D341Med (cell line): Measurements from ENCODE around the gene ZXDC.
A peak's percentile ranks its signal among the peaks of the same experiment; 100 is the strongest.

Experiments used
- DNase-seq: peaks from one replicate; pipeline ENCODE4 v3.0.0; 2012; ENCODE audit warnings: low spot score

The ZXDC gene, protein sequence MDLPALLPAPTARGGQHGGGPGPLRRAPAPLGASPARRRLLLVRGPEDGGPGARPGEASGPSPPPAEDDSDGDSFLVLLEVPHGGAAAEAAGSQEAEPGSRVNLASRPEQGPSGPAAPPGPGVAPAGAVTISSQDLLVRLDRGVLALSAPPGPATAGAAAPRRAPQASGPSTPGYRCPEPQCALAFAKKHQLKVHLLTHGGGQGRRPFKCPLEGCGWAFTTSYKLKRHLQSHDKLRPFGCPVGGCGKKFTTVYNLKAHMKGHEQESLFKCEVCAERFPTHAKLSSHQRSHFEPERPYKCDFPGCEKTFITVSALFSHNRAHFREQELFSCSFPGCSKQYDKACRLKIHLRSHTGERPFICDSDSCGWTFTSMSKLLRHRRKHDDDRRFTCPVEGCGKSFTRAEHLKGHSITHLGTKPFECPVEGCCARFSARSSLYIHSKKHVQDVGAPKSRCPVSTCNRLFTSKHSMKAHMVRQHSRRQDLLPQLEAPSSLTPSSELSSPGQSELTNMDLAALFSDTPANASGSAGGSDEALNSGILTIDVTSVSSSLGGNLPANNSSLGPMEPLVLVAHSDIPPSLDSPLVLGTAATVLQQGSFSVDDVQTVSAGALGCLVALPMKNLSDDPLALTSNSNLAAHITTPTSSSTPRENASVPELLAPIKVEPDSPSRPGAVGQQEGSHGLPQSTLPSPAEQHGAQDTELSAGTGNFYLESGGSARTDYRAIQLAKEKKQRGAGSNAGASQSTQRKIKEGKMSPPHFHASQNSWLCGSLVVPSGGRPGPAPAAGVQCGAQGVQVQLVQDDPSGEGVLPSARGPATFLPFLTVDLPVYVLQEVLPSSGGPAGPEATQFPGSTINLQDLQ

GRCh38 chr3:126475413-126476114 is at the start of gene ZXDC:
Gene ZXDC, minus strand, starts transcription at chr3:126475891. Its CDS starts 26 bp downstream, at chr3:126475865.
- peak; percentile 100 for DNase-seq

- no peak for DNase-seq
Observed at GRCh38 chr3:126525091-126525852, 49.6 kb upstream of the ZXDC start.

DNA sequence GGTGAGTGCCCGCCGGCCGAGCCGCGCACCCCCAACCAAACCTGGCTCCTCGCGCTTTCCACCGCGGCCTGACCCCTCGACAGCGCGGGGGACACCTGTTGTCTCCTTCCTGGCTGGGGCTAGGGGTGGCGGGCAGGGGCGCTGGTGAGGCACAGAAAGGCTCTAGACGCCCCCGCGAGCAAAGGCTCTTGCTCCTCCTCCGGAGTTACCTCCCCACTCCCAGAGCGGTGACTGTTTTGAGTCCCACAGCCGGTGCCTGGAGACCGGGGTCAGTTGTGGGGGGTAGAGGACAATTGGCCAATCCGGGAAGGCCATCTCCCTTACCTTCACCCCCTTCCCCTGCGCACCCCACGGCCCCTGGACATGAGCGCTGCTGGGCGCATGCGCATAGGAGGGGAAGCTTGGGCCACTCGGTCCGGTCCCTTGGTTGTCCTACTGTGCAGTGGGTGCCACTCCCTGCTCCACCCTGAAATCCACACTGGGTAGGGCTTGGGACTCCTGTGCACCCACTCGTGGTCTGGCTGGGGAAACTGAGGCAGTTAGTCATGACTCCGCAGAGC is 48.8 kb upstream of the ZXDC start:
- no peak for DNase-seq

DNA sequence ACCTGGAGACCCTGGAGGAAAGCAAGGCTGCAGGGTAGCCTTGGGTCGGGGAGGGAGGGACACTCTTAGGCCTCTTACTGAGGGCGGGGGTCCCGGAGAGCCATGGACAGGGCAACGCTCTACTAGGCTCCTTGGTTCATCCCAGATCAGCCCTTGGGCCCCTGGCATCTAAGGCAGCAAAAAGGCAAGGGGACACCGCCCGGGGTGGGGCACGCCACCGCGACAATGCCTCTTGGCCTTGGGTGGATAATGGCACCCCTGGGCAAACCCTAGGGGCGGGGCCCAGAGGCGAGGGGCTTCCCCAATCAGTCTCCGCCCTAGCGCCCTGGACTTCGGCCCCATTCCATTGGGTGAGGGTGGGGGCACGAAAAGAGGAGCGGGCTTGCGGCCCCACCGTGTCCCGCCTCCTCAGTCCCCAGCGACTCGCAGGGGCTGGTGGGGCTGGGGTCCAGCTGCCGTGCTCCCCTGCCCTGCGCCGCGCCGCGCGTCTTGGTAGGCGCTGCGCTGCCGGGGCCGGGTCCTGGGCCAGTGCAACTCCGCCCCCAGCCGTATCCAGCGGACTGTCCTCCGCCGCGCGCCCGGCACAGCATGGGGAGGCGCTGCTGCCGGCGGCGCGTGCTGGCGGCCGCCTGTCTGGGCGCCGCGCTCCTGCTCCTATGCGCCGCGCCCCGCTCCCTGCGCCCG is 48.2 kb upstream of the ZXDC start, which contains the start of gene CHST13:
Gene CHST13 (plus strand): TSS at position 411 of the 684 bp plus-strand sequence. CDS start 178 bp downstream, at position 589.
- peak; percentile 74 for DNase-seq

- DNase-seq = peak; percentile 86
Observed at GRCh38 chr3:126522363-126522788, 46.7 kb upstream of the ZXDC start.

GRCh38 chr3:126521122-126521891 is 45.6 kb upstream of the ZXDC start:
- no peak for DNase-seq

DNA sequence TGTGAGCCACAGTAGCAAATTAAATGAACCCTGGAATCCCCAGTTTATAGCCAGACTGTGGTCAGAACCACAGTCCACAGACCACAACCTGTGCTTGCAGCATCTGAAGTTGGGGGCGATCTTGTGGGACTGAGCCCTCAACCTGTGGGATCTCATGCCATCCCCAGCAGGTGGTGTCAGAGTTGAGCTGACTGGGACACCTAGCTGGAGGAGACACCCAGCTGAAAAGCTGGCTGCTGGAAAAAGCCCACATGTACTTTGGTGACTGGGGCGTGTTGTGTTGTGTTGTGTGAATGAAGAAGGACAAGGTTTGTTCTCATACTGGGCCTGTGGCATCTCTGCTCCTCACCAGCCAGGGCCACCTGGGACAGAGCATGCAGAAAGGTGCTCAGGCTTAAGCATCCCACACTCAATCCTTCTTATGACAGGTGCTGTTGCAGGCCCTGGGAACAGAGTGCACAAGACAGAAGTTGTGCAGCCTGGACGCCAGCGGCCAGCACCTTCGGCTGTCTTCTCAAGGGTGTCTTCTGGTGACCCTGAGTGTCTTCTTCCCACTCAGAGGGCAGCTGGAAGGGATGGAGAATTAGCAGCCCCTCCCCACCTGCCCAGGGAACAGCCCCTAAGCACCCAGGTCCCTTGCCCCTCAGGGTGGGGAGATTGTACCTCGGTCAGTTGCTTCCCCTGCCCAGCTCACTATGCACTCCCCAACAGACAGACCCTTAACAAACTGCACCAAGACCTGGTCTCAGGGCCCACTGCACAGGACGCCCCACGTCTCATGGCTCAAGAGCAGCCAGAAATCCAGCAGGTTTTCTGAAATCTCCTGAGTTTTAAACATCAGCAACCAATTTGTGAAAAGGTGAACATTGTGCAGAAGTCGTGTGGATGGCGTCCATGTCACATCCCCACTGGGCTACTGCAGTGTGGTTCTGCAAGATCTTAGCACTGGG is 44.1 kb upstream of the ZXDC start:
- no peak for DNase-seq

DNA sequence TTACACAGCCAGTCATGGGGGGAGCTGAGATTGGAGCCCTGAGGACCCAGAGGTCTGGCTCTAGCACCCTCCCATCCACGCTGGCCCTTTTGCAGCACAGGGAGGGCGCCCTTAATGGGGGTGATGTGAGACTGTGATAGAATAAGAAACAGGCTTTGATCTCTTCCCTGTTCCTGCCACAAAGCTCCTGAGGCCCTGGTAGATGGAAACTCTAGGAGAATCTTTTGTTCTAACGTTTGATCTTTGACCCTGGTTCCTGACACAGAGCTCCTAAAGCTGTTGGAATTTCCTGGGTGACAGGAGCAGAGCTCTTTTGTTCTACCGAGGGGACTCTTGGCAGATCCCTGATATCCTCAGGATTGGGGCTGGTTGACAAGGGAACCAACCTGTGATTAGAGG is 43.1 kb upstream of the ZXDC start:
- DNase-seq = no peak

GRCh38 chr3:126517986-126518778 is 42.5 kb upstream of the ZXDC start:
- DNase-seq = no peak

GRCh38 chr3:126517291-126517951 is 41.7 kb upstream of the ZXDC start, which contains the start of gene UROC1:
Gene UROC1, minus strand, starts transcription at chr3:126517773. Its CDS starts 54 bp downstream, at chr3:126517719.
- DNase-seq = no peak

GRCh38 chr3:126516936-126517290 is 41.2 kb upstream of the ZXDC start:
- DNase-seq = no peak

- no peak for DNase-seq
Observed at GRCh38 chr3:126516152-126516935, 40.7 kb upstream of the ZXDC start.

DNA sequence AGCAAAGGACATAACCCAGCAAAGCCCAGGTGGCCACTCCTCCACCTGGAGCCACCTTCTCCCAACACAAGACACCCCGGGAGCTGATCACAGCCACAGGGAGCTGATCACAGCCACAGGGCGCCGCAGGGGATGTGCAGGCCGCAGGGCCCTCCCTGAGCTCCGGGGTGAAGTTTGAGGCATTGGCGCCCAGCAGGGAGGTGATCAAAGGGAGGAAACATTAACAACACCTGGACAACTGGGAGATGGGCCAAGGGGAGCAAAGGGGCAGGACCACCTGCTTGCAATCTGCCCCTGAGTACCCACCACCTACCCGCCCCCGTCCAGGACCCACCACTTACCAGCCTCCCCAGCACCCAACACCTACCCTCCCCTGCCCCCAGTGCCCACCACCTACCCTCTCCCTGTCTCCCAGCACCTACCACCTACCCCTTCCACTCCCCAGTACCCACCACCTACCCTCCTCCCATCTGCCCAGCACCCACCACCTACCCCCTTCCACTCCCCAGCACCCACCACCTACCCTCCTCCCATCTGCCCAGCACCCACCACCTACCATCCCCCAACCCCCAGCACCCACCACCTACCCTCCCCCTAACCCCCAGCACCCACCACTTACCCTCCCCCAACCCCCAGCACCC is 39.5 kb upstream of the ZXDC start:
- no peak for DNase-seq

DNA sequence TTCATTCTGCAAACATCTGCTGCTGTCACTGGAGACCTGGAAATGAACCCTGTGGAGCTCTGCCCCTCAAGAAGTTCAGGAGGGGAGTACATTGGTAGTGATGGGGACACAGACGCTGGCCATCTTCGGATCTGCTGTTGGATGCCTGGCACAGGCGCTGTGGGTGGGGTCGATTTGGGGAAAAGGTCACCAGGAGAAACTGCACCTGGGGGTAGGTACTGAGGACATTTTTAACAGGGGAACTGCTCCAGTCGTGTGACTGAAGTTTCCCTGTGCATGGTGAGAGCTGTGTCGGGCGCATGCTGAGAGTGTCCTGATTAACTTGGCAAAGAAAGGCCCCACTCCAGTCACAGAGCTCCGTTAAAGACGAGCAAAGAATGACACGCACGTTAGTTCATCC is 38.5 kb upstream of the ZXDC start:
- no peak for DNase-seq

DNA sequence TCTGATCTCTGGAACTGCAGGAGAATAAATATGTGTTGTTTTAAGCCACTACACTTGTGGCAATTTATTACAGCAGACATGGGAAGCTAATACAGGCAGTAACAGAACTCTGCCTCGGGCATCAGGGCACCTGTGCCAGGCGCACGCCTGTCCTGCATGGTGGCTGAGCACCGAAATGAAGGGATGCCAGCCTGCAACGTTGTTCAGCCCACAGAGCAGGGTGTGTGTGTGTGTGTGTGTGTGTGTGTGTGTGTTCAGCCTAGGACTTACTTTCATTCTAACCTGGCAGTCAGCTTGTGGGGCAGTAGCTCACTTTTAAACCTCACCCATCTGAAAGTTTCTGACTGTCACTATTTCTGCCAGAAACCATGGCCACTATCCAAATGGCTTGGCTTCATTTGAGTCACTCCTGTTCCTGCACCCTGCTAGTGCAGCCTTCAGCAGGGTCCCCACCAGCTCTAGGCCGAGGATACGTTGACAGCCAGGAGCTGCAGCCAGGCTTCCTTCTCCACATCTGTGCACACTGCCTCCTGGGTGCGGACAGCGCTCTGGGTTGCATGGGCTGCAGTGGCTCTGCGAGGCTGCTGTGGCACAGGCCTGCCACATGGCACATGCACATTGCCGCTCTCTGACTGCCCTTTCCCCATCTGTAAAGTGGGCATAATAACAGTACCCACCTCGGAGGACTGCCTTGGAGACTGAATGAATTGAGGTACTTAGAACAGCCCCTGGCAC is 37.4 kb upstream of the ZXDC start:
- DNase-seq = no peak
